Measurements from ENCODE around the gene CHRFAM7A.
"Not testable (repeated sequence)": the region's sequence is repeated elsewhere in the genome, so short reads cannot be mapped to it uniquely, and the experiment has no call there.

CHRFAM7A gene

GRCh38 chr15:30349803-30350202, 43.5 kb downstream of the CHRFAM7A start:
- POLR2A ChIA-PET; CTCF ChIA-PET; DNase-seq (ENCODE audit: extremely low spot score): not testable (repeated sequence)

- POLR2A ChIA-PET; DNase-seq (ENCODE audit: extremely low spot score); CTCF ChIA-PET: not testable (repeated sequence)
Observed at GRCh38 chr15:30336584-30336983, 56.8 kb downstream of the CHRFAM7A start.

DNA sequence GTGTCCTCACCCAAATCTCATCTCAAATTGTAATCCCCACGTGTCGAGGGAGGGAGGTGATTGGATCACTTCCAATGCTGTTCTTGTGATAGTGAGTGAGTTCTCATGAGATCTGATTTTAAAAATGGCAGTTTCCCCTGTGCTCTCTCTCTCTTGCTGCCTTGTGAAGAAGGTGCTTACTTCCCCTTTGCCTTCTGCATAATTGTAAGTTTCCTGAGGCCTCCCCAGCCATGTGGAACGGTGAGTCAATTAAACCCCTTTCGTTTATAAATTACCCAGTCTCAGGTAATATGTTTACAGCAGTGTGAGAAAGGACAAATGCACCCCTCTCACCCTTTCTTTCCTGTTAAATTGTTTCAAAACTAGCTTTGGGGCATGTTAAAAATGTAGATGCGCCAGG, 59.2 kb downstream of the CHRFAM7A start:
- CTCF ChIA-PET; DNase-seq (ENCODE audit: extremely low spot score); POLR2A ChIA-PET: not testable (repeated sequence)

- CTCF ChIA-PET; POLR2A ChIA-PET; DNase-seq (ENCODE audit: extremely low spot score): not testable (repeated sequence)
Observed at GRCh38 chr15:30326145-30326544, 67.2 kb downstream of the CHRFAM7A start.

DNA sequence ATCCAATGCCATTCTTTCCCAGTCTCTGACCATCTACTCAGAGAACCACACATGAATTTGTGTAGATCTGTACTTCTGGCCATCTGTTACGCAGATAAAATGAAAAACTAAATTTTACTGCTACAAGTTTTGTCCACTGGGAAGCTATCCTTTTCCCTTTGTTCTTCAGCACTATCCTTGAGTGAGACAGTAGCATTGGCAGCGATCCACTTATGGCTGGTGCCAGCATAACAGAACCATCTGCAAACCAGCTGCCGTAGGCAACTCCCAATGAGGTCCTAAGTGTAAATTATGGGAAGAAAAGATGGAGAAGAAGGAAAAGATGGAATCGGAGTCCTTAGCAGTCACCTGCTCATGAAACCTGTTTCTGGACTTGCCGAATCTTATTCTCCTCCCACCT, 72.3 kb downstream of the CHRFAM7A start:
- CTCF ChIA-PET; POLR2A ChIA-PET; DNase-seq (ENCODE audit: extremely low spot score): not testable (repeated sequence)

GRCh38 chr15:30315704-30316103, 77.6 kb downstream of the CHRFAM7A start:
- DNase-seq (ENCODE audit: extremely low spot score); POLR2A ChIA-PET; CTCF ChIA-PET: not testable (repeated sequence)

DNA sequence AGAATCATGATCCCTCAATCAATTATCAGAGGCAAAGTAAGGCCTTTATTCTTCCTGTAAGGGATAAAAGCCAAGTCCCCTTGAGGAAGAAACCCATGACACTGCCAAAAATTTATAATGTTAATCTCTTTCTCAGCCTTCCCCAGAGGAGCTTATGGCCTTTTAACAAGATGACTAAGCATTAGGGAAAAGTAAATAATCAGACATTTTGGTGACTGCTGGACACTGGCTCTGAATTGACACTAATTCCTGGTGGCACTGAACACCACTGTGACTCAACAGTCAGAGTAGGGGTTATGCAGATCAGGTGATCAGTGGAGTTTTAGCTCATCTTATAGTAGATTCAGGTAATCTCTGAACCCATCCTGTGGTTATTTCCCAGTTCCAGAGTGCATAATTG, 82.8 kb downstream of the CHRFAM7A start:
- POLR2A ChIA-PET; DNase-seq (ENCODE audit: extremely low spot score); CTCF ChIA-PET: not testable (repeated sequence)
